Measurements from ENCODE around the gene ANKRD44. TPM values are rescaled to one million over a fixed set of nuclear protein-coding genes. Genes with fewer than 3 reads are reported as not detected.
"Not testable (repeated sequence)": the region's sequence is repeated elsewhere in the genome, so short reads cannot be mapped to it uniquely, and the experiment has no call there.

The ANKRD44 gene
- total RNA-seq, 1 donor from 2014 or later = 36.1 TPM

DNA sequence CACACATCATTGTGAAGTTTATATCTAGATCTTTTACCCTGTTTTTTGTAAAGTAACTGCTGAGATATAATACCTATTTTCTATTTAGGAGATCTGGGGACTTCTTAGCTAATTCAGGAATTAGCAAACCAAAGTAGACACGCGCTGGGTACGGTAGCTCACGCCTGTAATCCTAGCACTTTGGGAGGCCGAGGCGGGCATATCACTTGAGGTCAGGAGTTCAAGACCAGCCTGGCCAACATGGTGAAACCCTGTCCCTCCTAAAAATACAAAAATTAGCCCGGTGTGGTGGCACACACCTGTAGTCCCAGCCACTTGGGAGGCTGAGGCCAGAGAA, 23.0 kb downstream of the ANKRD44 start:
- DNase-seq (ENCODE audit: low spot score) = not testable (repeated sequence)

DNA sequence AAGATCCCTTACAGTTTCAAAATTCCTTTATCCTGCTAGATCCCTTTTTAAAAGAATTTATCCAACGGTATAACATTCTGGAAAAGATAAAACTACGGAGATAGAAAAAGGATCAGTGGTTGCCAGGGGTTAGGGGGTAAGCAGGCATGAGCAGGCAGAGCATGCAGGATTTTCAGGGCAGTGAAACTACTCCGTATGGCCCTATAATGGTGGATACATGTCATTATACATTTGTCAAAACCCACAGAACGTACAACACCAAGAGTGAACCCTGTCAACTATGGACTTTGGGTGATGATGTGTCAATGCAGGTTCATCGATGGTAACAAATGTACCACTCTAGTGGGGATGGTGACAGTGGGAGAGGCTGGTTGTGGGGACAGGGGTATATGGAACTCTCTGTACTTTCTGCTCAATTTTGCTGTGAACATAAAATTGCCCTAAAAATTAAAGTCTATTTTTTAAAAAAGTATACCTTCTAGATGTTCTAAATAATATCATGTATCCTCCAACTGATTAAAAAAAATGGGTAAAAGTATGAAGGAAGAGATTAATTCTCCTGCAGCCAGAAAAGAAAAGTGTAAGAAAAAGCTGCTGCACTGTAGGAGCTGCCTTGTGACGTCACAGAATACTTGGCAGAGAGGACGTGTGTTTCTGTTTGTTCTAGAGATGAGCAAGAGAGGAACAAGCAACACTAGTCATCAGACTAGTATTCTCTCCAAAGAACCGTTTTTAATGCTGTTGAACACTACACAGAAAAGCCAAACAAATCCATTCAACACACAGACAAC, 23.6 kb downstream of the ANKRD44 start:
- DNase-seq (ENCODE audit: low spot score) = peak; percentile 62

DNA sequence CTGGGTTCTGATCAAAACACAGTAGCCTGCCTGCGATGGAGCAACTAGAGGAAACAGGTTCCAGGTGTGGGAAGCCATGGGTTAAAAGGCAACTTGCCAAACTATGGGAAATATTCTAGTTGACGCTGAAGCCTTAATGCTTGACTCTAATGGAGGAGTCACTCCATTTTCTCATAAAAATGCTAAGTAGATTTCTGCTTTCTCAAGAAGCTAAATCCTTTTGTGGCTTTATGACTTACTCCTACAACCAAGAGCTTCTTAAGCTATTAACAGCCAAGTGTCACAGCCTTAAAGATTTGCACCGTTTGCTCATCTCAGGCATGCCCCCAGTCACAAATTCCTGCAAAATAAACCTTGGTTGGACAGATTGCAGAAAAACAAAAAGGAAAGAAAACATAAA, 25.2 kb downstream of the ANKRD44 start:
- DNase-seq (ENCODE audit: low spot score) = no peak

DNA sequence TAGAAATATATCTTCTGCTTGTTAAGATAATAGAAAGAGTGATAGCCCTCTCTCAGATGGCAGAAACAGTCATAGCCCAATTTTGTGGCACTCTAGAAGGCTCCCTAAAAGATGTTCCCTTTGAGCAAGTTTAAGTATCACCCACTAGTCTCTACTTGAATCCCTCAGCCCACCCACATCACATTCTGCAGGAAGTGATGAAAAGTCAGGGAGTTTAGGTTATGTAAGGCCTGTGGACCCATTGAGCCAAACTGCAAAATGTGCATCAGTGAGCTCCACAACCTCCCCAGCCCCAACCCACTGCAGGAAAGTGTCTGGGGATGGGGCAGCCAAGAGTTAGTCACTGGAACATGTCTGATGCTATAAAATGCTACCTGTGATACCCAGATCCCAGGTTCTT, 25.6 kb downstream of the ANKRD44 start:
- no peak for DNase-seq (ENCODE audit: low spot score)

DNA sequence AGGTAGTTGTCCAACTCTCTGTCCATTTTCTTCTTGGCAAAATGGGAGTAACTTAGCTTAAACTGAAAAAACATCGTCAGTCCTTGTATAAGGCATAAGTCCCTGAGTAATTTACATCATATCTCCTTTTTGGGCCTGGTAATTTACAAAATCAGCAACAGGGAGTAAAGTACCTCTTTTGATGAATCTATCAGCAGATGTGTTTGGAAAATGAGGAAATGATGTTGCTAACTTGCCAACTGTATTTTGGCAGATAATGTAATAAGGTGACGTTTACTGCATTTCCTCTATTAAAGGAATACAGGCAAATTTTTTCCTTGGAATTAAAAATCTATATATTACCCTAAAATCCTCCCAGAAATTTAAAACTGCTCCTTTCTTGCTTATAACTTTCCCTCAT, 29.2 kb downstream of the ANKRD44 start:
- no peak for DNase-seq (ENCODE audit: low spot score)

DNA sequence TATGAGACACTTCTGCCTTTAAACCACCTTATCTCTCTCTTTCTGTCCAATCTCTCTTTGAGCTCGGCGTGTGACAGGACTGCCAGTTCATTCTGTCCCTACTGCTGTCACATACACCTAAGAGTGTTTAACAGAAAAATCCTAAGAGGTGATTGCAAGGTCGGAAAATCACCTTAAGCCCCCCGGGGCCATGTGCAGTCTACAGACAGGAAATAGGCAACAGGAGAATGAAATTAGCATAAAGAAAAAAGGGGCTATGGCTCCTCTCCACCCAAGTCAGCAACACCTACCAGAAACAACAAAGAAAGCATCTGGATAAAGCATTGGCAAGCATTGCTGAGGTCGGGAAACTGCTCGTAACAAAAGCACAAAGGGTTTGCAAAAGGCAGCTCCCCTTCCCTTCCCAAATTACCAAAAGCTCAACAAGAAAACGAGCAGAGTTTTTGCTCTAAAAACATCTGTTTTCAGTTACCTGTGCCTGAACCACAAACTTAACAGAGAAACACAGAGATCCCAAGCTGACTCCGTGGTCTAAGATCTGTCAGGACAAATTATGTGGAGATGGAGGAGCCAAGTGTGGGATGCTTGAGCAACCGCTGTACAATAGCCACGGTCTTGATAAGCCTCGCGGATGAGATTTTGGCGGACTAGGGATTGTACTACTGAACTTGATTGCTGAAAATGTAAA, 30.4 kb downstream of the ANKRD44 start:
- DNase-seq (ENCODE audit: low spot score) = no peak

DNA sequence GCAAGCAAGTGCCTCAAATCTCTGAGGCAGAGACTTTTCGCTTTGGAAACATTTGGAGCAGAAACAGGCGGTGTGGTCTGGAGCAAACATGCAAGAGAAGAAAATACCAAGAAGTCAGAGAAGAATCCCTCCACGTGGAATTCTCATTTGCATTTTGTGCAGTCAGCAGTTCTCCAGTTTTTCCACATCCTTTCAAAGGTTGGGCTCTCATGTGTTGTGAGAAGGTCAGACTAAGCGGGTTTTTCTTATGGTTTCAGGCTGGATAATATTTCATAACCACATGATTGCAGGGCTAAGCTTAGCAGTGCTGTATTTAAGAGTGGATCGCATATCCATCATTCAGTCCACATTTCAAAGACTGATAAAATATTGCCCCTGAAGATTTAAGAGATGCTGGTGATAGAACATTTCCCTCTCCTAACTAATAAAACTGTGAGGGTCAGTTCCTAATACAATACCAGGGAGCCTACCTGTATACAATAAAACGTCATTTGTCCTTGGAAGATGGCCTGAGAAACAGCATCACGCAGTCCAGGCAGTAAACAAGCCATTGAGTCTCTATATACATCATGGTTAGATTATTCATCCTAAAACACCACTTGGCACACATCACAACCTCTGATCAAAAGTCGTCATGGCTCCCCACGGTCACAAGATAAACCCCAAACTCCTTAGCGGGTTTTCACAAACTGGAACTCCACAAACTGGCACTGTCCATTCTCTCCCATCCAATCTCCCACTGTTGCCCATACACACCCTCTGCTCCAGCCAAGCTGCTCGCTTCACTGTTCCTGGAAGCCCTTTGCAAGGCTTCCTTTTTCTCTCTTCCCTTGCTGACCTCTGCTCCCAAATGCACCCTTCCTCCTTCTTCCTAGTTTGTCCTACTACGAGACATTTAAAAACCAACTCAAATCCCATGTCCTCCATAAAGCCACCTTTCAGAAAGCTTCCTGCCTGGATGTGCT, 31.5 kb downstream of the ANKRD44 start:
- no peak for DNase-seq (ENCODE audit: low spot score)

DNA sequence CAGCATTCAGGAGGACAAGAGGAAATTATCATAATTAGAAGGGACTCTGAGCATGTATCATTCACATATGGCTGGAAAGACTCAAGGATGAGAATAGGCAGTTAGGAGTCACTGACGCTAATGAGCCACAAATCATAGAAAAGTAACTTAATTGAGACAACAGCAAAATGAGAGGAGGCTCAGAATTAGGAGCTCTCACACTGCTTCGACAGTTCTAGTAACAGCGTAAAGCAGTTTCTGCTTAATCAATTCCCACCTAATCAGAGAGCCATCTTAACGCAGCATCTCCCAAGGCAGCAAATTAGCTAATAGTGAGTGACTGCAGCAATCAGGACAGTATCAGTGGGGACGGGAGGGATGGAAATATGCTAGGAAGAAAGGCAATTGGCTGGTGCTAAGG, 32.8 kb downstream of the ANKRD44 start:
- DNase-seq (ENCODE audit: low spot score) = no peak

DNA sequence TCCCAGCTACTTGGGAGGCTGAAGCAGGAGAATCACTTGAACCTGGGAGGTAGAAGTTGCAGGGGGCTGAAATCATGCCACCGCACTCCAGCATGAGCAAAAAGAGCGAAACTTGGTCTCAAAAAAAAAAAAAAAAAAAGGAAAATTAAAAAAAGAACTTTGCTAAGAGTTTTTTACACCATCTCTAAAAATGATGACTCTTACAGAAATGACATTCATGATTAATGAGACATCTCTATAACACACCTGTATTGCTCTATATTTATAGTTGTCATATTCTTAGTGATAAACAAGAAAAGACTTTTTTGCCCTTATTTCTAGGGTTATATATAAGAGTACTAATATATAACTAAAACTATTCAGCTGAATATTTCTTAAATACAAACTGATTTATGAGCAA, 34.4 kb downstream of the ANKRD44 start:
- DNase-seq (ENCODE audit: low spot score) = no peak

DNA sequence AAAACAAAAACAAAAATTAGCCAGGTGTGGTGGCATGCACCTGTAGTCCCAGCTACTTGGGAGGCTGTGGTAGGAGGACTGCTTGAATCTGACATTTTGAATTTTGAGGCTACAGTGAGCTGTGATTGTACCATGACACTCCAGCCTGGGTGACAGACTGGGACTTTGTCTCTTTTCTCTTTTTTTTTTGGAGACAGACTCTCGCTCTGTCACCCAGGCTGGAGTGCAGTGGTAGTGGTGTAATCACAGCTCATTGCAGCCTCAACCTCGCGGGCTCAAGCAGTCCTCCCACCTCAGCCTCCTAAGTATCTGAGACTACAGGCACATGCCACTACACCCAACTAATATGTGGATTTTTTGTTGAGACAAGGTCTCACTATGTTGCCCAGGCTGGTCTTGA, 35.6 kb downstream of the ANKRD44 start:
- no peak for DNase-seq (ENCODE audit: low spot score)

DNA sequence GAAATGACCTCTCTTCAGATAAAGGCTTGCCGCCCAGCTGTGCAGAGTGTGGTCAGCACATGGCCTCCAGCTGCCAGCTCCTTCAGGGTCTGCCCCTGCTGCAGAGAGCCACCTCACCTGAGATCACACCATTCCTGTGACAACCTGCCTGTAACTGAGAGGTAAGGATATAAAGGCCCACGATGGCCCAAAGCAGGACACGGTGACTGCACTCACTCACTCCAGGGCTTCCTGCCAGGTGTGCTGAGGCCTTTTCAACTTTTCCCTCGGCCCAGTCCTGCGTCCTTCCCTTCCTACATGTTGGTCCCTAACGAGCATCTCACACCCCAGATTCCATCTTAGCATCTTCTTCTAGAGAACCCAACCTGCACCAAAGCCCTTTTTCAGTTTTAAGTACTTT, 36.2 kb downstream of the ANKRD44 start:
- DNase-seq (ENCODE audit: low spot score) = no peak

DNA sequence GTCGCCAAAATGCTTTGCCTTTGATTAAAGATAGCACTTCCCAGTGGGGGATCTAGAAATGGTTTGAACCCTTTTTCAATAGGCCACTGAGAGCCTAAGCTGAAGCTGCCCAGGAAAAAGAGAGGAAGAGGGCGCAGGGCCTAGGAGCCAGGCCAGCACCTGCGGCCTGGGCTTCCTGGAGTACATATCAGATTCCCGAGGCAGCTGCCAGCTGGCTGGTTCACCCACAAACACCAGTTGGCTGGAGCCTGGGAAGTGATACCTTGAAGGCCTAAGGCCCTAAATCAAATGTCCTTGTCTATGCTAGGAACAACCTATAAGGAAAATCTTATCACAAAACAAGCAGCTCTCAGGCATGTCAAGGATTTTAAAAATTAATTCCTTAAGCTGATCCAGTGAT, 37.1 kb downstream of the ANKRD44 start:
- DNase-seq (ENCODE audit: low spot score) = no peak

DNA sequence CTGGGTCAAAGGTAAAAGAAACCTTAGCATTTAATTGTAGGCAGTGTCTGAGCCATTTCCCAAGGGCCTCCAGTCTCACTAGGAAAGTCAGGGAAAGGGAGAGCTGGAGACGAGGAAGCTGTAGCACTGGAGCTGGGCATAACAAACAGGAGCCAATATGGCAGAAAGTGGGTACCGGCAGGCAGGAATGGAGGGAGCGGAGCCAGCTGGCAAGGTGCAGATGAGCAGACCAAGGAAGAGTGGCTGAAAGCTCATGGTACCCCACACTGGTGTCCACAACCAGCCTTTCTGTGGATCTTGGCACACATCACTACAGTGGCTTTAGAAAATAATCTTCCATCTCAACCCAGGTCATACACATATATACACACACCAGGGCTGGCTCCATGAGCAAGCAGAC, 40.0 kb downstream of the ANKRD44 start:
- no peak for DNase-seq (ENCODE audit: low spot score)

DNA sequence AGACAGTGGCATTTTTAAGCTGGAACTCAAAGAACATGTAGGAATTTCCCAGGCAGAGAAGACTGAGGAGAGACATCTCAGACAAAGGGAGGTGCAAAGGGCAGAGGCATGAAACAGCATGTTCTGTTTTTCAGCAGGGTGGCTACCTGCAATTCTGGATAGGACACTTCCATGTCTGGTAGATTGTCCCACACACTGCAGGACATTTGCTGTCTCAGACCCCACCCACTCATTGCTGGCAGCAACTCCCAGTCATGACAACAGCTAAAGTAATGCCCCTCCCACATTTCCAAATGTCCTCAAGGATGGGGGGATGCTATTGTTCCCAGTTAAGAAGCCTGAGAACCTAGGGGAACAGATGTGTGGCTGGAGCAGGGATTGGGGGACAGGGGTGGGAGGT, 40.8 kb downstream of the ANKRD44 start:
- DNase-seq (ENCODE audit: low spot score) = no peak

DNA sequence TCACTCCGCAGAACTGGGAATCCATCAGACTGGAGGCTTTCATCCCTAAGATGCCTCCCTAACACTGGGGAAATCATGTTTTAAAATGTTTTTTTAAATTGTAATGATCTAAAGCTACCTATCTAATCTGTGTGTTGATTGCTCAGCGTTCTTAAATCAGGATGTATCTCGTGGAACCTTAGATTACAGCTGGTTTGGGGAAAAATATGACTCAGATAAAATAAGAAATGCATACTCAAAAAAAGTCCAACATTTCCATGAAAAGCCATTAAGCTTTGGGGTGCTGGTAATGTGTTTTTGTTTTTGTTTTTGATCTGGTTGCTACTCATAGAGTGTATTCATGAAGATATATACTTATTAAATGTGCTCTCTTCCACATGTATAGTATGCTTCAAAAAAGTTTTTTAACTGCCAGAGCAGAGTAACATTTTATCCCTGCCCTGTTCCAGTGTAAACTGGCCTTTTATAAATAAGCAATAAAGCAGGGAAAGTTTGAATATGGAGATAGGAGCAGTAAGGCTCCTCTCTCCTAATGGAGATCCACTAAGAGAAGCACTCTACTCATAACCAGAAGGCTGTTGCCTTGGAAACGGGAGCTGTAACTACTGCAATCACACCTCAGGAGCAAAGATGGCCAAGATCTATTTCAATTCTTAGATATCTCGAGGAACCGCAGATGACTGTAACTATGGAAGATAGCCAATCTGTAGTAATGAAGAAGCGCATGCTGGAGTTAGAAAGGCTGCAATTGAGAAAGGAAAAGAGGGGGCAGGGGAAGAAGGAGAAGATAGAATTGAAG, 41.6 kb downstream of the ANKRD44 start:
- DNase-seq (ENCODE audit: low spot score) = no peak

DNA sequence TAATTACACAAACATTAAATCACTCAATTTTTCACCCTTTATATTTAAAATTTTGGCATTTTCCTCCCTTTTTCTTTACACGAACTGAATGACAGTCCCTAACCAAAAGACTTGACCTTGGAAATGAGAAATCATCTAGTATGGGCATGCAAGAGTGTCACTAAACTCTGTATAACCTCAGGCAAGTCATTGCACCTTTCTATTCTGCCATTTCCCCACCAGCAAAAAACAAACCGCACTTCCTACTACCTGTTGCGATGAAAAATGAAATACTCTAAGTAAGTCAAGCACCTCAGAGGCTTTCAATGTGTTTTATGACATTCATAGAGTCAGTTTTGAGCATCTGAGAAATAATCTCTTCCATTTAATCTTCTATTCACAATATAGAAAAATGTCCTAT, 44.1 kb downstream of the ANKRD44 start:
- no peak for DNase-seq (ENCODE audit: low spot score)

DNA sequence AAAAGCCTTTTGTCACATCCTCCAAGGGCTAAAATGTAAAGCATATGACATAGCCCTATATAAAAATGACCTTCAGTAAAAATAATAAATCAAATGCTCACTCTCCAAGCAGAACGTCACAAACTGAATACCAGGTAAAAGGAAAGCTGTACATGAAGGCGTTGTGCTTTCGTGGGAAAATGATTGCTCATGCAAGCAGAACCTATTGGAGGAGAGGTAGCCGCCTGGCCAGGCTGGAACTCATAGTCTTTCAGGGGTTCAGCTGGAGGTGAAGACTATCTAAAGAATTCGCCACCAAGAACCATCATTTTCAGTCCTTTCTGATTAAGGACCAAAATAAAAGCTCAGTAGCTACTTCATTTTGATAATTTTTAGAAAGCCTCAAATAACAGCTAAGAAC, 44.7 kb downstream of the ANKRD44 start:
- no peak for DNase-seq (ENCODE audit: low spot score)

DNA sequence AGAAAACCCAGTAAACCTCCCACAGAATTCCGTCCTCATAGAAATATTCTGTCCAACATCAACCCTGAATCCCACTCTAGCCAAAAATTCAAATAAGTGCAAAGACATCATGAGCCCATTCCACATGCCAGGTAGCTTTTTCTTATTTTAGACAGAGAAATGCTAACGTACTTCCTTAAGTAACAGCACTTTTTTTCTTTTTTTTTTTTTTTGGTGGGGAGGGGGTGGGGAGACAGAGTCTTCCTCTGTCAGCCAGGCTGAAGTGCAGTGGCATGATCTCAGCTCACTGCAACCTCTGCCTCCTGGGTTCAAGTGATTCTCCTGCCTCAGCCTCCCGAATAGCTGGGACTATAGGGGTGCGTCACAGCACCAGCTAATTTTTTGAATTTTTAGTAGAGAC, 45.5 kb downstream of the ANKRD44 start:
- no peak for DNase-seq (ENCODE audit: low spot score)

DNA sequence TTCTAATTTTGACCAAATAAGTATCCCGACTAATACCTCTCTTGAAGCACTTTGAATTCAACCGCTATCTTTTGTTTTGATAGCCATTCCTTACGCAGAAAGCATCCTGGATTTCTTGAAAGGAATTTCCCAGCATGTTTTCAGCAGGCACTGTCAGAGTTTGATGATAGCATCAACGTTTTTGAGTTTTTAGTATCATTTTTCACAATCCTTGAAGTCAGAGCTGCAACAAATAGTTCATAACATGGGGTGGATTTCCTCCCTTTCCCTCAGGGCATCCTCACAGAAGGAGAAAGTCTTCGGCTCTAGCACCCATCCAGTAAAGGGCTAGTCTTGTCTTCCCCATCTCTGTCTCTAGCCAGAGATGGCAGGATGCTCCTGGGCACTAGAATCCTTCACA, 46.2 kb downstream of the ANKRD44 start:
- no peak for DNase-seq (ENCODE audit: low spot score)

DNA sequence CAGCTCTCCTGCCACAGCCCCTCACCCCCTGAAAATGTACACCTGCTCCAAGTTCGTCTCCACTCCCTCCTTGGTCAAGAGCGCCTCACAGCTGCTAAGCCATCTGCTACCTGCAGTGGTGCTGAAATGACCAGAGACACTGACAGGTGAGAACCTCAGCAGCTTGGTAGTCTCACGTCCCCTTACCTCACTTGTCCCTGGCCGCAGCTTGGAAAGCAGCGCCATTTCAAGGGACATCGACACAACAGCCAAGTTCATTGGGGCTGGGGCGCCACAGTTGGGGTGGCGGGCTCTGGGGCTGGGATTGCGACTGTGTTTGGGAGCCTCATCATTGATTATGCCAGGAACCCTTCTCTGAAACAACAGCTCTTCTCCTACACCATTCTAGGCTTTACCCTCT, 47.5 kb downstream of the ANKRD44 start:
- no peak for DNase-seq (ENCODE audit: low spot score)

DNA sequence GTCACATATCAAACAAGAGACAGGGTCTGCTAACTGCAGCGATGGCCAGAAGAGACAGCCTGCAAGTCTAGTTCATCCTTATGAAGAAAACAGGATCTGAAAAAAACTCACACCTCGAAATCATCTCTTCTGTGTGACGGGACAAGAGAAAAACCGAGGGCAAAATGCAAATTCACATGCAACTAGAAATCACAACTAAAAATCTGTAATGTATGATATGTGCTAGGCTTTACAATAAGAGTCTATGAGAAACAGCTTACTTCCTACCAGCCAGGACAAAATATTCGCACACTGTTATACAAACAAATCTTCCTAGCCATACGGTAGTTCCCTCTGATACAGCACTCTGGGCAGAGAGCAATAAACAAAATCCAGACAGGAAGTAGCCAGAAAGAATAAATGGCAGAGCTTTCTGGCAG, 48.8 kb downstream of the ANKRD44 start:
- DNase-seq (ENCODE audit: low spot score) = no peak
